Neuronal stem cell (in vitro differentiated cells): Measurements from ENCODE around the gene C10orf105.

Source experiments
- DNase-seq: peaks from one replicate; pipeline ENCODE4 v3.0.0-alpha.2; 2013; ENCODE audit warnings: low spot score
- H2AFZ ChIP-seq: one replicate; pipeline ENCODE4 v1.6.1; 2013; ENCODE audit warnings: mild to moderate bottlenecking, low read length, inconsistent platforms
- H2AK5ac ChIP-seq: 2 replicates; pipeline ENCODE4 v1.6.1; 2013; ENCODE audit warnings: low read depth, mild to moderate bottlenecking, inconsistent platforms, low read length, moderate library complexity, mixed read lengths
- H2BK120ac ChIP-seq: 2 replicates; pipeline ENCODE4 v1.6.1; 2013; ENCODE audit warnings: low read depth, mild to moderate bottlenecking, inconsistent platforms, low read length, moderate library complexity, mixed read lengths
- H2BK12ac ChIP-seq: one replicate; pipeline ENCODE4 v1.6.1; 2013; ENCODE audit warnings: low read length, inconsistent platforms
- H2BK15ac ChIP-seq: 2 replicates; pipeline ENCODE4 v1.6.1; 2013; ENCODE audit warnings: mild to moderate bottlenecking, low read length, inconsistent platforms, mixed read lengths
- H2BK5ac ChIP-seq: one replicate; pipeline ENCODE4 v1.6.1; 2013; ENCODE audit warnings: inconsistent platforms, mild to moderate bottlenecking, low read length, moderate library complexity
- H3K14ac ChIP-seq: one replicate; pipeline ENCODE4 v1.6.1; 2013; ENCODE audit warnings: low read length, inconsistent platforms
- H3K18ac ChIP-seq: 2 replicates; pipeline ENCODE4 v1.6.1; 2013; ENCODE audit warnings: low read length, inconsistent platforms
- H3K23ac ChIP-seq: 2 replicates; pipeline ENCODE4 v1.6.1; 2013; ENCODE audit warnings: low read depth, mild to moderate bottlenecking, mixed read lengths, low read length, inconsistent platforms; ENCODE audit not compliant: poor library complexity
- H3K27ac ChIP-seq: replicated peaks from 3 replicates; pipeline ENCODE4 v1.5.1; 2013; ENCODE audit warnings: low read length, inconsistent platforms
- H3K27me3 ChIP-seq, 3 experiments: 2 replicates each; pipeline ENCODE4 v1.6.1; 2013; ENCODE audit warnings: low read length in 3 of 3, mild to moderate bottlenecking in 2 of 3, inconsistent platforms in 1 of 3, low read depth in 1 of 3, mixed read lengths in 1 of 3, moderate library complexity in 1 of 3; ENCODE audit not compliant: control insufficient read depth in 3 of 3, insufficient read depth in 3 of 3
- H3K36me3 ChIP-seq, 2 donors: replicated peaks in 1 of 2; 2 replicates each; pipeline ENCODE4 v1.6.1; 2013; ENCODE audit warnings: low read length in 2 of 2; ENCODE audit not compliant: control insufficient read depth in 2 of 2, insufficient read depth in 2 of 2
- H3K4ac ChIP-seq: 2 replicates; pipeline ENCODE4 v1.6.1; 2013; ENCODE audit warnings: inconsistent platforms, mild to moderate bottlenecking, low read length, moderate library complexity
- H3K4me1 ChIP-seq, 2 donors: 1 replicate in 1 of 2; 2 replicates in 1 of 2; pipeline ENCODE4 v1.6.1; 2013; ENCODE audit warnings: low read length in 2 of 2, low read depth in 1 of 2; ENCODE audit not compliant: control insufficient read depth in 2 of 2, insufficient read depth in 1 of 2
- H3K4me2 ChIP-seq: one replicate; pipeline ENCODE4 v1.6.1; 2013; ENCODE audit warnings: mild to moderate bottlenecking, low read length, inconsistent platforms; ENCODE audit not compliant: insufficient read depth, poor library complexity, severe bottlenecking
- H3K4me3 ChIP-seq, 2 donors: 2 replicates each; pipeline ENCODE4 v1.5.1; 2013; ENCODE audit warnings: low read length in 2 of 2, mild to moderate bottlenecking in 2 of 2, inconsistent platforms in 1 of 2, moderate library complexity in 1 of 2
- H3K79me1 ChIP-seq: one replicate; pipeline ENCODE4 v1.6.1; 2013; ENCODE audit warnings: low read depth, mild to moderate bottlenecking, inconsistent platforms, low read length, moderate library complexity
- H3K9ac ChIP-seq: one replicate; pipeline ENCODE4 v1.6.1; 2013; ENCODE audit warnings: mild to moderate bottlenecking, low read depth, low read length, inconsistent platforms; ENCODE audit not compliant: poor library complexity
- H3K9me3 ChIP-seq, 2 donors: replicated peaks in 1 of 2; 2 replicates each; pipeline versions ENCODE3 to v1.6.1; 2013; ENCODE audit warnings: low read length in 2 of 2, mild to moderate bottlenecking in 2 of 2, inconsistent platforms in 1 of 2, low read depth in 1 of 2, mixed read lengths in 1 of 2, moderate library complexity in 1 of 2; ENCODE audit not compliant: control insufficient read depth in 2 of 2, insufficient read depth in 1 of 2
- H4K8ac ChIP-seq: one replicate; pipeline ENCODE4 v1.6.1; 2013; ENCODE audit warnings: low read depth, mild to moderate bottlenecking, inconsistent platforms, low read length, moderate library complexity
- H4K91ac ChIP-seq: one replicate; pipeline ENCODE4 v1.6.1; 2013; ENCODE audit warnings: low read length, low read depth, mild to moderate bottlenecking, inconsistent platforms; ENCODE audit not compliant: poor library complexity
- WGBS, 2 donors: extraction: QIAGEN DNeasy Blood & Tissue Kit; methylation state at CpG; one replicate each; pipeline ENCODE4 v1.1.7; 2013; ENCODE audit warnings: missing lambda C conversion rate in 2 of 2, mixed read lengths in 1 of 2; ENCODE audit not compliant: insufficient read length in 2 of 2, insufficient replicate concordance in 1 of 2; ENCODE audit errors: extremely low coverage in 2 of 2; 5-methylcytosine and 5-hydroxymethylcytosine counted together

Gene C10orf105

GRCh38 chr10:71765906-71766716 lies 46.5 kb upstream of the C10orf105 start:
- no peak overlapping the region for H3K27ac ChIP-seq

DNA sequence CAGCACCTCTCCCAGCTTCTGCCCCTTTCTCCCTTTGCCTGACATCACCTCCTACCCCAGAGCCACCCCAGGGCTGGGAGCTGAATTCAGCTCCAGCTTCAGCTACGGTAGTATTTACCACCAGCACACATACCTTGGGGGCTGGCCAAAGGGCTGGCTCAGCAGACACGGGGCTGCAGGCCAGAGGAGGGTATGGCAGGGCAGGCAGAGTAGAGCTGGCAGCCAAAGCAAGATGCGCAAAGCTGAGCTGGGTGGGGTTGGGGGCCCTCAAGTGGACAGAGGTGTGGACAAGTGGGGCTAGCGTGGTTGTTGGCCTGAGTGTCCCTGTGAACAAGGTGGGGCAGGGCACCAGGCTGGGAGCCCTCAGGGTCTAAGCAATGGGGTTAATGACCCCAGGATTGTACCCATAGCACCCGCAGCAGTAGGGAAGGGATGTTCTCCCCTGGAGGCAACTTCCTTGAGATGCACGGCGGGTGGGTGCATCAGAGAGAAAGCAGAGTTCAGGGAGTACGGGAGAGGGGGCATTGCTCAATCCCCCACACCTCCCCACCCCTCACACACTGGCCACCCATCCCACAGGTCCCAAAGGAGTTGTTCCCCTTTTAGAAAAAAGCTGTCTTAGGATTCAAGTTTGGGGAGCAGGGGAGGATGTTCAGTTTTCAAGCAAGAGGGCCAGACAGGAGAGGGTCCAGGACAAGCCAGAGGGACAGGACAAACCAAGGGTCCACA lies 45.8 kb upstream of the C10orf105 start:
- peaks cover 0 to 3% of the 10 kb centered on the region in 2 donors for H3K9me3 ChIP-seq
- peak overlapping the region; percentile 30 for H3K9ac ChIP-seq
- no peaks in the 10 kb centered on the region for H3K36me3 ChIP-seq
- H4K8ac ChIP-seq = no peak overlapping the region
- no peak overlapping the region for H2AFZ ChIP-seq
- no peak overlapping the region for H3K4me2 ChIP-seq
- H3K79me1 ChIP-seq = no peaks in the 10 kb centered on the region
- no peak overlapping the region for H3K4ac ChIP-seq
- H3K18ac ChIP-seq = no peak overlapping the region
- peaks cover 0 to 24% (median 0%) of the 10 kb centered on the region in 3 experiments for H3K27me3 ChIP-seq
- no peak overlapping the region for H2BK12ac ChIP-seq
- no peak overlapping the region for H4K91ac ChIP-seq
- H3K27ac ChIP-seq = no peak overlapping the region
- no peak overlapping the region for H3K14ac ChIP-seq
- peaks cover 2 to 5% of the 10 kb centered on the region in 2 donors for H3K4me1 ChIP-seq
- no peak for DNase-seq
- H2BK5ac ChIP-seq = peak overlapping the region; percentile 26
- no peak overlapping the region for H2BK120ac ChIP-seq
- H2BK15ac ChIP-seq = peak overlapping the region; percentile 22
- H3K23ac ChIP-seq = no peak overlapping the region
- H2AK5ac ChIP-seq = peak overlapping the region; percentile 40
- H3K4me3 ChIP-seq = no peak overlapping the region
- no CpG with 5 or more reads among the region's 8 CpGs for WGBS, 2 donors

More at GRCh38 chr10:71765906-71766716, 46.5 kb upstream of the C10orf105 start:
- H3K18ac ChIP-seq = no peak overlapping the region
- peak overlapping the region; percentile 40 for H2AK5ac ChIP-seq
- H2BK12ac ChIP-seq = no peak overlapping the region
- no peak overlapping the region for H3K4me2 ChIP-seq
- no CpG with 5 or more reads among the region's 22 CpGs for WGBS, 2 donors
- H4K91ac ChIP-seq = no peak overlapping the region
- H3K36me3 ChIP-seq = no peaks in the 10 kb centered on the region
- H3K14ac ChIP-seq = no peak overlapping the region
- no peaks in the 10 kb centered on the region for H3K79me1 ChIP-seq
- H4K8ac ChIP-seq = no peak overlapping the region
- H3K4ac ChIP-seq = no peak overlapping the region
- no peak overlapping the region for H2BK120ac ChIP-seq
- no peak overlapping the region for H2AFZ ChIP-seq
- H3K9me3 ChIP-seq = peaks cover 0 to 3% of the 10 kb centered on the region in 2 donors
- peaks cover 0 to 31% (median 0%) of the 10 kb centered on the region in 3 experiments for H3K27me3 ChIP-seq
- no peak for DNase-seq
- no peak overlapping the region for H3K4me3 ChIP-seq
- peaks cover 2 to 5% of the 10 kb centered on the region in 2 donors for H3K4me1 ChIP-seq
- H3K9ac ChIP-seq = no peak overlapping the region
- peak overlapping the region; percentile 26 for H2BK5ac ChIP-seq
- H3K23ac ChIP-seq = no peak overlapping the region
- no peak overlapping the region for H2BK15ac ChIP-seq

- no peak overlapping the region for H2BK120ac ChIP-seq
- no peak overlapping the region for H3K14ac ChIP-seq
- H2BK5ac ChIP-seq = no peak overlapping the region
- no peak overlapping the region for H2AFZ ChIP-seq
- no peak overlapping the region for H3K4me2 ChIP-seq
- no peak overlapping the region for H4K8ac ChIP-seq
- no peak overlapping the region for H2BK12ac ChIP-seq
- DNase-seq = no peak
- H3K4me1 ChIP-seq = peaks cover 2 to 5% of the 10 kb centered on the region in 2 donors
- WGBS, 2 donors = no CpG with 5 or more reads among the region's 11 CpGs
- no peak overlapping the region for H3K9ac ChIP-seq
- H3K27me3 ChIP-seq = peaks cover 0 to 22% (median 0%) of the 10 kb centered on the region in 3 experiments
- H3K36me3 ChIP-seq = no peaks in the 10 kb centered on the region
- H2AK5ac ChIP-seq = no peak overlapping the region
- H3K18ac ChIP-seq = no peak overlapping the region
- no peak overlapping the region for H4K91ac ChIP-seq
- H3K27ac ChIP-seq = no peak overlapping the region
- no peak overlapping the region for H3K4me3 ChIP-seq
- no peak overlapping the region for H3K4ac ChIP-seq
- peaks cover 0 to 3% of the 10 kb centered on the region in 2 donors for H3K9me3 ChIP-seq
- H3K23ac ChIP-seq = no peak overlapping the region
- H3K79me1 ChIP-seq = no peaks in the 10 kb centered on the region
- H2BK15ac ChIP-seq = no peak overlapping the region
These were observed 44.0 kb upstream of the C10orf105 start for GRCh38 chr10:71763352-71764127.
